Measurements from ENCODE around the gene PALM3.
"Not testable (repeated sequence)": the region's sequence is repeated elsewhere in the genome, so short reads cannot be mapped to it uniquely, and the experiment has no call there.

PALM3 gene

GRCh38 chr19:14035159-14035558, 26.7 kb downstream of the PALM3 start:
- H3K36me3 ChIP-seq (ENCODE audit: control insufficient read depth in 2 of 2, insufficient read depth in 2 of 2, low read length in 2 of 2); H3K4me3 ChIP-seq (ENCODE audit: low read length in 2 of 2); H3K27ac ChIP-seq (ENCODE audit: low read depth in 2 of 2, low read length in 2 of 2): not testable (repeated sequence)

DNA sequence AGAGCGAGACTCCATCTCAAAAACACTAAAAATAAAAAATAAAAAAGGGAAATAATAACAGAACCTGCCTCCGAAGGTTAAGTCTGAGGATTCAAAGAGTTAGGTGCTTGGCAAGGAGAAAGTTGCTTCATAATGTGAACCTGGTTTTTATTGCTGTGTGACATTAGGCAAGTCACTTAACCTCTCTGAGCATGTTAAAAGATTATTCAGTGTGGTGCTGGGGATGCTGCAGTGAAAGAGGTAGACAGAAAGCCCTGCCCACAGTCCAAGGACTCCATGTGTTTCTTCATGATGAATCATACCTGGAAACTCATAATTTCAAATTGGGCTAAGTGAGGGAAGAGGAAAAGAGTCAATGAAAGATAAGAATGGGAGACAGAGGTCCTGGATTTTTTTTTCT, 27.9 kb downstream of the PALM3 start:
- no peak overlapping the region for H3K9ac ChIP-seq (ENCODE audit: low read depth in 1 of 2, low read length in 2 of 2)
- peaks cover 9 to 13% of the 10 kb centered on the region in 2 donors for H3K4me1 ChIP-seq (ENCODE audit: control insufficient read depth in 2 of 2, insufficient read depth in 2 of 2, low read length in 2 of 2)
- no peak overlapping the region for H3K27ac ChIP-seq (ENCODE audit: low read depth in 2 of 2, low read length in 2 of 2)
- peaks cover 0 to 2% of the 10 kb centered on the region in 2 donors for H3K27me3 ChIP-seq (ENCODE audit: control insufficient read depth in 2 of 2, insufficient read depth in 2 of 2, low read length in 2 of 2)
- H3K9me3 ChIP-seq (ENCODE audit: control insufficient read depth in 2 of 2, low read length in 2 of 2): no peaks in the 10 kb centered on the region
- H3K36me3 ChIP-seq (ENCODE audit: control insufficient read depth in 2 of 2, insufficient read depth in 2 of 2, low read length in 2 of 2): no peaks in the 10 kb centered on the region
- no peak overlapping the region for H3K4me3 ChIP-seq (ENCODE audit: low read length in 2 of 2)

More at GRCh38 chr19:14035159-14035558, 26.7 kb downstream of the PALM3 start:
- not testable (repeated sequence) for H3K27me3 ChIP-seq (ENCODE audit: control insufficient read depth in 2 of 2, insufficient read depth in 2 of 2, low read length in 2 of 2); H3K9ac ChIP-seq (ENCODE audit: low read depth in 1 of 2, low read length in 2 of 2); H3K9me3 ChIP-seq (ENCODE audit: control insufficient read depth in 2 of 2, low read length in 2 of 2)
- H3K4me1 ChIP-seq (ENCODE audit: control insufficient read depth in 2 of 2, insufficient read depth in 2 of 2, low read length in 2 of 2): peaks cover 9 to 13% of the 10 kb centered on the region in 2 donors

GRCh38 chr19:14031719-14032480, 30.0 kb downstream of the PALM3 start, which contains the start of gene IL27RA:
Gene IL27RA (plus strand): TSS chr19:14031762. CDS start chr19:14031873, 111 bp downstream.
- Histone ChIP-seq H3K27me3 (ENCODE audit: control insufficient read depth in 2 of 2, insufficient read depth in 2 of 2, low read length in 2 of 2) (peaks cover 0 to 2% of the 10 kb centered on the region in 2 donors), H3K4me1 (ENCODE audit: control insufficient read depth in 2 of 2, insufficient read depth in 2 of 2, low read length in 2 of 2) (peaks cover 9 to 13% of the 10 kb centered on the region in 2 donors), H3K9me3 (ENCODE audit: control insufficient read depth in 2 of 2, low read length in 2 of 2) (no peaks in the 10 kb centered on the region), H3K36me3 (ENCODE audit: control insufficient read depth in 2 of 2, insufficient read depth in 2 of 2, low read length in 2 of 2) (no peaks in the 10 kb centered on the region), H3K9ac (ENCODE audit: low read depth in 1 of 2, low read length in 2 of 2) (peak within 1 kb of the TSS; percentile 68 to 74), H3K27ac (ENCODE audit: low read depth in 2 of 2, low read length in 2 of 2) (peak within 1 kb of the TSS; percentile 42 to 72), H3K4me3 (ENCODE audit: low read length in 2 of 2) (peak within 1 kb of the TSS; percentile 70 to 73)

DNA sequence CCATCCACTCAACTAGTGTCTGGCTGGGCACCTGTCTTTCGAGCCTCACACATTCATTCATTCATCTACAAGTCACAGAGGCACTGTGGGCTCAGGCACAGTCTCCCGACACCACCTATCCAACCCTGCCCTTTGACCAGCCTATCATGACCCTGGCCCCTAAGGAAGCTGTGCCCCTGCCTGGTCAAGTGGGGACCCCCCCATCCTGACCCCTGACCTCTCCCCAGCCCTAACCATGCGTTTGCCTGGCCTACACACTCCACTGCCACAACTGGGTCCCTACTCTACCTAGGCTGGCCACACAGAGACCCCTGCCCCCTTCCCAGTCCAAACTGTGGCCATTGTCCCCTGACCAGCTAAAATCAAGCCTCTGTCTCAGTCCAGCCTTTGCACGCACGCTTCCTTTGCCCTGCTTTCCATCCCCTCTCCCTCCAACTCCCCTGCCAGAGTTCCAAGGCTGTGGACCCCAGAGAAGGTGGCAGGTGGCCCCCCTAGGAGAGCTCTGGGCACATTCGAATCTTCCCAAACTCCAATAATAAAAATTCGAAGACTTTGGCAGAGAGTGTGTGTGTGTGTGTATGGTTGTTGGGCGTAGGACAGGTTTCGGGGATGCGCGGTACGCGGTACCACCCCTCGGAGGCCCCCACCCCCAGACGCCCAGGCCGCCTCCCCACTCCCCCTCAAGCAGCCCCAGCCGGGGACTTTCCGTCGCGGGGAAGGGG, 30.7 kb downstream of the PALM3 start:
- Histone ChIP-seq H3K36me3 (ENCODE audit: control insufficient read depth in 2 of 2, insufficient read depth in 2 of 2, low read length in 2 of 2) (no peaks in the 10 kb centered on the region), H3K4me1 (ENCODE audit: control insufficient read depth in 2 of 2, insufficient read depth in 2 of 2, low read length in 2 of 2) (peaks cover 9 to 13% of the 10 kb centered on the region in 2 donors), H3K9me3 (ENCODE audit: control insufficient read depth in 2 of 2, low read length in 2 of 2) (no peaks in the 10 kb centered on the region), H3K9ac (ENCODE audit: low read depth in 1 of 2, low read length in 2 of 2) (peak overlapping the region; percentile 38 to 74), H3K4me3 (ENCODE audit: low read length in 2 of 2) (peak overlapping the region; percentile 70 to 73), H3K27ac (ENCODE audit: low read depth in 2 of 2, low read length in 2 of 2) (peak overlapping the region; percentile 42 to 72), H3K27me3 (ENCODE audit: control insufficient read depth in 2 of 2, insufficient read depth in 2 of 2, low read length in 2 of 2) (peaks cover 0 to 2% of the 10 kb centered on the region in 2 donors)

- Histone ChIP-seq H3K36me3 (ENCODE audit: control insufficient read depth in 2 of 2, insufficient read depth in 2 of 2, low read length in 2 of 2) (no peaks in the 10 kb centered on the region), H3K27ac (ENCODE audit: low read depth in 2 of 2, low read length in 2 of 2) (no peak overlapping the region), H3K27me3 (ENCODE audit: control insufficient read depth in 2 of 2, insufficient read depth in 2 of 2, low read length in 2 of 2) (peaks cover 0 to 2% of the 10 kb centered on the region in 2 donors), H3K9ac (ENCODE audit: low read depth in 1 of 2, low read length in 2 of 2) (no peak overlapping the region), H3K4me3 (ENCODE audit: low read length in 2 of 2) (no peak overlapping the region), H3K9me3 (ENCODE audit: control insufficient read depth in 2 of 2, low read length in 2 of 2) (no peaks in the 10 kb centered on the region), H3K4me1 (ENCODE audit: control insufficient read depth in 2 of 2, insufficient read depth in 2 of 2, low read length in 2 of 2) (peaks cover 9 to 13% of the 10 kb centered on the region in 2 donors)
These were observed 33.0 kb downstream of the PALM3 start for GRCh38 chr19:14028901-14029300.

GRCh38 chr19:14027856-14028450, 33.9 kb downstream of the PALM3 start, which contains the start of gene RLN3:
Gene RLN3 (plus strand): TSS chr19:14028148. CDS start chr19:14028205, 57 bp downstream.
- H3K4me3 ChIP-seq (ENCODE audit: low read length in 2 of 2): no peak within 1 kb of the TSS
- peaks cover 12 to 13% of the 10 kb centered on the region in 2 donors for H3K4me1 ChIP-seq (ENCODE audit: control insufficient read depth in 2 of 2, insufficient read depth in 2 of 2, low read length in 2 of 2)
- H3K9ac ChIP-seq (ENCODE audit: low read depth in 1 of 2, low read length in 2 of 2): no peak within 1 kb of the TSS
- H3K27me3 ChIP-seq (ENCODE audit: control insufficient read depth in 2 of 2, insufficient read depth in 2 of 2, low read length in 2 of 2): peaks cover 0 to 2% of the 10 kb centered on the region in 2 donors
- no peak within 1 kb of the TSS for H3K27ac ChIP-seq (ENCODE audit: low read depth in 2 of 2, low read length in 2 of 2)
- H3K9me3 ChIP-seq (ENCODE audit: control insufficient read depth in 2 of 2, low read length in 2 of 2): no peaks in the 10 kb centered on the region
- no peaks in the 10 kb centered on the region for H3K36me3 ChIP-seq (ENCODE audit: control insufficient read depth in 2 of 2, insufficient read depth in 2 of 2, low read length in 2 of 2)

DNA sequence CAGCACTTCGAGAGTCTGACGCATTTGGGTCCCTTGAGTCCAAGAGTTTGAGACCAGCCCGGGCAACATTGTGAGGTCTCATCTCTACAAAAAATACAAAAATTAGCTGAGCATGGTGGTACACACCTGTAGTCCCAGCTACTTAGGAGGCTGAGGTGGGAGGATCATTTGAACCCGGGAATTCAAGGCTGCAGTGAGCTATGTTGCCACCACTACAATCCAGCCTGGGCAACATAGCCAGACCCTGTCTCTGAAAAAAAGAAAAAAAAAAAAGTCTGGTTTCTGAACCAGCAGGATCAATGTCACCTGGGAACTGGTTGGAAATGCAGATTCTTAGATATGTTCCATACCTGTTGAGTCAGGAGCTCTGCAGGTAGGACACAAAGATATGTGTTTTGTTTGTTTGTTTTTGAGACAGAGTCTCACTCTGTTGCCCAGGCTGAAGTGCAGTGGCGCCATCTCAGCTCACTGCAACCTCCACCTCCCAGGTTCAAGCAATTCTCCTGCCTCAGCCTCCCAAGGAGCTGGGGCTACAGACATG, 35.2 kb downstream of the PALM3 start:
- not testable (repeated sequence) for H3K27ac ChIP-seq (ENCODE audit: low read depth in 2 of 2, low read length in 2 of 2); H3K36me3 ChIP-seq (ENCODE audit: control insufficient read depth in 2 of 2, insufficient read depth in 2 of 2, low read length in 2 of 2); H3K9ac ChIP-seq (ENCODE audit: low read depth in 1 of 2, low read length in 2 of 2); H3K4me1 ChIP-seq (ENCODE audit: control insufficient read depth in 2 of 2, insufficient read depth in 2 of 2, low read length in 2 of 2); H3K4me3 ChIP-seq (ENCODE audit: low read length in 2 of 2); H3K9me3 ChIP-seq (ENCODE audit: control insufficient read depth in 2 of 2, low read length in 2 of 2); H3K27me3 ChIP-seq (ENCODE audit: control insufficient read depth in 2 of 2, insufficient read depth in 2 of 2, low read length in 2 of 2)

GRCh38 chr19:14023404-14024235, 38.3 kb downstream of the PALM3 start:
- no peaks in the 10 kb centered on the region for H3K36me3 ChIP-seq (ENCODE audit: control insufficient read depth in 2 of 2, insufficient read depth in 2 of 2, low read length in 2 of 2)
- no peaks in the 10 kb centered on the region for H3K9me3 ChIP-seq (ENCODE audit: control insufficient read depth in 2 of 2, low read length in 2 of 2)
- H3K27ac ChIP-seq (ENCODE audit: low read depth in 2 of 2, low read length in 2 of 2): peak overlapping the region; percentile 52 to 56
- peak overlapping the region in 1 of 2 donors; percentile 29 for H3K9ac ChIP-seq (ENCODE audit: low read depth in 1 of 2, low read length in 2 of 2)
- no peak overlapping the region for H3K4me3 ChIP-seq (ENCODE audit: low read length in 2 of 2)
- peaks cover 0 to 3% of the 10 kb centered on the region in 2 donors for H3K4me1 ChIP-seq (ENCODE audit: control insufficient read depth in 2 of 2, insufficient read depth in 2 of 2, low read length in 2 of 2)
- H3K27me3 ChIP-seq (ENCODE audit: control insufficient read depth in 2 of 2, insufficient read depth in 2 of 2, low read length in 2 of 2): no peaks in the 10 kb centered on the region

DNA sequence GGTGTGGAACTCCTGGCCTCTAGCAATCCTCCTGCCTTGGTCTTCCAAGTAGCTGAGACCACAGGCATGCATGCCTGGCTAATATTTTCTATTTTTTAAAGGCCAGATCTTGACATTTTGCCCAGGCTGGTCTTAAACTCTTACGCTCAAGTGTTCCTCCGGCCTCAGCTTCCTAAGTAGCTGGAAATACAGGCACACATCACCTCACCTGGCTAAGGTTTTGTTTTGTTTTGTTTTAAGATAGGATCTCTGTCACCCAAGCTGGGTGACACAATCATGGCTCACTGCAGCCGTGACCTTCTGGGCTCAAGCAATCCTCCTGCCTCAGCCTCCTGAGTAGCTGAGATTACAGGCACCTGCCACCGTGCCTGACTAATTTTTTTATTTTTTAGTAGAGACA, 39.4 kb downstream of the PALM3 start:
- H3K27me3 ChIP-seq (ENCODE audit: control insufficient read depth in 2 of 2, insufficient read depth in 2 of 2, low read length in 2 of 2): no peaks in the 10 kb centered on the region
- no peaks in the 10 kb centered on the region for H3K36me3 ChIP-seq (ENCODE audit: control insufficient read depth in 2 of 2, insufficient read depth in 2 of 2, low read length in 2 of 2)
- H3K9me3 ChIP-seq (ENCODE audit: control insufficient read depth in 2 of 2, low read length in 2 of 2): no peaks in the 10 kb centered on the region
- H3K4me1 ChIP-seq (ENCODE audit: control insufficient read depth in 2 of 2, insufficient read depth in 2 of 2, low read length in 2 of 2): peaks cover 0 to 3% of the 10 kb centered on the region in 2 donors
- H3K27ac ChIP-seq (ENCODE audit: low read depth in 2 of 2, low read length in 2 of 2): no peak overlapping the region
- H3K4me3 ChIP-seq (ENCODE audit: low read length in 2 of 2): no peak overlapping the region
- no peak overlapping the region for H3K9ac ChIP-seq (ENCODE audit: low read depth in 1 of 2, low read length in 2 of 2)

Data from mucosa of rectum (tissue), 2 donors.